KMS-11 (cell line): ENCODE data around the gene FHIT.

Experiments used
- H2AFZ ChIP-seq: fragments of 200-600 bp; sonication (generic); 2 replicates; pipeline ENCODE4 v1.6.1; 2016; ENCODE audit warnings: antibody characterized with exemption, mixed run types, low read depth
- H3K27ac ChIP-seq: fragments of 200-600 bp; sonication (generic); 2 replicates; pipeline ENCODE4 v1.6.1; 2016; ENCODE audit warnings: mild to moderate bottlenecking, mixed run types
- H3K27me3 ChIP-seq: fragments of 200-600 bp; sonication (generic); 2 replicates; pipeline ENCODE4 v1.6.1; 2017; ENCODE audit warnings: mild to moderate bottlenecking, low read depth, mixed run types, moderate library complexity; ENCODE audit not compliant: insufficient read depth
- H3K36me3 ChIP-seq: fragments of 200-600 bp; sonication (generic); 2 replicates; pipeline ENCODE4 v1.6.1; 2017; ENCODE audit warnings: mild to moderate bottlenecking, mixed run types; ENCODE audit not compliant: insufficient read depth
- H3K4me1 ChIP-seq: fragments of 200-600 bp; sonication (generic); 2 replicates; pipeline ENCODE4 v1.6.1; 2016; ENCODE audit warnings: mild to moderate bottlenecking, low read depth, mixed run types; ENCODE audit not compliant: poor library complexity, severe bottlenecking
- H3K4me2 ChIP-seq: fragments of 200-600 bp; sonication (generic); 2 replicates; pipeline ENCODE4 v1.7.0; 2016; ENCODE audit warnings: mild to moderate bottlenecking, mixed run types
- H3K4me3 ChIP-seq: fragments of 200-600 bp; sonication (generic); IDR thresholded peaks from 2 replicates; pipeline ENCODE4 v1.6.1; 2017; ENCODE audit warnings: low read depth, low read length, mixed read lengths; ENCODE audit not compliant: insufficient read depth
- H3K79me2 ChIP-seq: fragments of 200-600 bp; sonication (generic); 2 replicates; pipeline ENCODE4 v1.6.1; 2016; ENCODE audit warnings: low read depth, mixed run types; ENCODE audit not compliant: insufficient read depth
- H3K9ac ChIP-seq: fragments of 200-600 bp; sonication (generic); 2 replicates; pipeline ENCODE4 v1.6.1; 2016; ENCODE audit warnings: mild to moderate bottlenecking, mixed run types
- H4K20me1 ChIP-seq: fragments of 200-600 bp; sonication (generic); 2 replicates; pipeline ENCODE4 v1.6.1; 2016; ENCODE audit warnings: mild to moderate bottlenecking, mixed run types; ENCODE audit not compliant: insufficient read depth
- CTCF ChIP-seq: fragments of 200-600 bp; sonication (generic); conservative IDR thresholded peaks from 2 replicates; pipeline ENCODE4 v1.6.1; 2017; ENCODE audit warnings: low read depth, mild to moderate bottlenecking, antibody characterized with exemption, low read length, moderate library complexity, mixed read lengths

FHIT gene

GRCh38 chr3:61169621-61170251 lies 81.5 kb downstream of the FHIT start:
- H3K27ac ChIP-seq, result no peak overlapping the region
- H3K27me3 ChIP-seq, result no peaks in the 10 kb centered on the region
- H4K20me1 ChIP-seq, result no peaks in the 10 kb centered on the region
- no peaks in the 10 kb centered on the region for H3K4me1 ChIP-seq
- H3K4me3 ChIP-seq, result no peak overlapping the region
- no peak overlapping the region for H3K9ac ChIP-seq
- no peaks in the 10 kb centered on the region for H3K36me3 ChIP-seq
- no peaks in the 10 kb centered on the region for H3K79me2 ChIP-seq
- TF ChIP-seq CTCF, result no peak
- no peak overlapping the region for H2AFZ ChIP-seq
- no peak overlapping the region for H3K4me2 ChIP-seq

- Histone ChIP-seq H3K27me3 (no peaks in the 10 kb centered on the region), H2AFZ (no peak overlapping the region), H3K4me1 (no peaks in the 10 kb centered on the region), H3K79me2 (no peaks in the 10 kb centered on the region), H3K27ac (no peak overlapping the region), H3K9ac (no peak overlapping the region), H3K4me2 (no peak overlapping the region), H3K36me3 (no peaks in the 10 kb centered on the region), H3K4me3 (no peak overlapping the region), H4K20me1 (no peaks in the 10 kb centered on the region)
- TF ChIP-seq CTCF, result no peak
Measured at GRCh38 chr3:61168286-61168685, 83.0 kb downstream of the FHIT start.

GRCh38 chr3:61162965-61163364 lies 88.3 kb downstream of the FHIT start:
- Histone ChIP-seq H3K4me1 (no peaks in the 10 kb centered on the region), H3K9ac (no peak overlapping the region)

GRCh38 chr3:61158667-61159066 lies 92.6 kb downstream of the FHIT start:
- Histone ChIP-seq H4K20me1 (no peaks in the 10 kb centered on the region), H3K36me3 (no peaks in the 10 kb centered on the region), H3K27ac (no peak overlapping the region), H3K4me3 (no peak overlapping the region), H3K9ac (no peak overlapping the region), H3K79me2 (no peaks in the 10 kb centered on the region), H2AFZ (no peak overlapping the region), H3K4me2 (no peak overlapping the region), H3K4me1 (no peaks in the 10 kb centered on the region), H3K27me3 (no peaks in the 10 kb centered on the region)
- TF ChIP-seq CTCF, result no peak

More at GRCh38 chr3:61162965-61163364, 88.3 kb downstream of the FHIT start:
- no peak for TF ChIP-seq CTCF
- Histone ChIP-seq H3K27me3 (no peaks in the 10 kb centered on the region), H3K4me3 (no peak overlapping the region), H3K4me2 (no peak overlapping the region), H3K27ac (no peak overlapping the region), H2AFZ (no peak overlapping the region), H4K20me1 (no peaks in the 10 kb centered on the region), H3K79me2 (no peaks in the 10 kb centered on the region), H3K36me3 (no peaks in the 10 kb centered on the region)
